ACHN (cell line): ENCODE results near the gene GSTO2.

ENCODE experiments used
- DNase-seq: peaks from one replicate; pipeline ENCODE4 v3.0.0-alpha.2; 2015
- in situ Hi-C: cut with HindIII; loops from 2 replicates; pipeline ENCODE4 v1.10.0; 2017; ENCODE audit warnings: low sequenced_read_pairs, low pct_ligation_motif_present, low pct_unique_long_range_greater_than_20kb

Gene GSTO2

DNA sequence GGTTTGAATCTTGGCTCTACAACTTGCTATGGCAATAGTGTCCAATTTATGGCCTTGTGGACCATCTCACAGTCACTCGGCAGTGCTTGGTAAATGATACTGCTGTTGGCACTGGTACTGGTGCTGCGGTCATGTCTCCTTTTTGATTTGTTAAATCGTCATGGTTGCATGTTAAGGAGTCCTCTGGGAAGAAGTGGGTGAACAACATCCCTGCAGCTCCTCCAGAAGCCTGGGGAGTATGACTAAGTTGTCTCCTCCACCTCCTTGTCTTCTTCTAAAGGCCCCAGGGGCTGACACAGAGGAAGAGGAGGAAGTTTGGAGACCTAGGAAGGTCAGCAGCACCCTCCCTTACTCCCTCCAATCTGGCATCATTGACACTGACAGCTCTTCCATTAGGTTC lies 60.8 kb downstream of the GSTO2 start:
- DNase-seq, result peak; percentile 54
- in situ Hi-C loops, result no loop called here

DNA sequence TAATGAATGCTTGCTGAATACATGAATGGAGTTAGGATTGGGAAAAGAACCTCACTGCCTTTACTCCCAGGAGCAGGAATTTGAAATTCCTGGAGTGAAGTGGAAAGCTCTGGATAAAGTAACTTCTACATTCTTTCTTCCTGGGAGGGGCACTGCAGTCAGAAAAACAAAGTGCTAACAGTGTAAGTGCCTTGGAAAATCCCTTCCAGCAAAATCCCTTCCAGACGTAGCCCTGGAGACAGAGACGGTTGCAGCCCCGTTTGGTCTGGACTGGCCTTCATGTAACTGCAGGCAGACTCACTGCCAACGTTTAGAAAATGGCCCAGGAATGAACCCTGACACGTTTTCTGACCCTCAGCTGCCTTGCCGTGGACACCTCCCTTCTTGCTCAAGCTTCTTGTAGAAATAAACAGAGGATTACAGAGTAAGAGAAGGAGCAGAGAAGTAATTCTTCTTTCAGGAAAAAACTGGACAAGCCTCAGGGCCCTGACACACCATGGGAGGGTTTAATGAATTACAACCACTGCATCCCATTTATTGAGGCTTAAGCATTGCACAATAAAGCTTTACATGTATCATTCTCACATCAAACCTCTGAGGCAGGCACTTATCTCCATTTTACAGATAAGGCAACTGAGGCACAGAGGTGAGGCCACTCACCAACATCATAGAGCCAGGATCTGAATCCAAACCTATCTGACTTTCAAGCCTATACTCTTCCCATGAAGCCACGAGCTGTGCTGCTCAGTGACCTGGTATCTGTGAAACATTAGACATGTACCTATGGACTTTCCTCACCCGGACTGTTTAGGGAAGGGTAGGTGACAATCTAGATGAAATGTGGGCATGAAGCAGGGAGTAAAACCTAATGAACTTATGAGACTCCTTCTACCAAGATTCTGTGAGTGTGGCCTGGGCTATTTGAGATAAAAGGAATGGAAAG lies 61.5 kb downstream of the GSTO2 start:
- DNase-seq, result peak; percentile 43
- in situ Hi-C loops, result no loop called here

DNA sequence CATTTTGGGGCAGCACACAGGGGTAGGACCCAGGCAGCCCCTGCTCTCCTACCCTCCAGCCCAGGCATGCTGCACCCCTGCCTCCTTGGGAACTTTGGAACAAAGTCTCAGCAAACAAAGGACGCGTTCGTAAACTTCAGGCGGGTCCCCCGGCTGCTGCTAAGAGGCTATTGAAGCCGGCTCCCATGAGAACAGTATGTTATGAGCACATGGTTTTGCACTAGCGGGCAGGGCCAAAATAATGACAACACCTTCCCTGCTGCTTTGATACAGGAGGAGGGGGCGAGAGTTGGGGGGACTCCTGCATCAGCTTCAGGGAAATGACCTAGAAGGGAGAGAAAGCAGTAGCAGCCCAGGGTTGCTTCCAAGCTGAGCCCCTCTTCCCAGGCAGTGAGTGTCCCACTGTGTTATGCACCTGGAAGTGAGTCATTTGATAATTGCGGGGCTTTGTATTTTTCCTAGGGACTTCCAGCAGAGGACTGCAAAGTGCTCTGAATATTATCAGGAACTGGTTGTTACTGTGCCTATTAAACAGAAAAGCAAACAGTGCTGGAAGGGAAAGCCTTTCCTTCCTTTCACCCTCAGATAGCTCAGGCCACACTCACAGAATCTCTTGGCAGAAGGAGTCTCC lies 62.3 kb downstream of the GSTO2 start:
- peak; percentile 49 for DNase-seq
- in situ Hi-C loops, result no loop called here

DNA sequence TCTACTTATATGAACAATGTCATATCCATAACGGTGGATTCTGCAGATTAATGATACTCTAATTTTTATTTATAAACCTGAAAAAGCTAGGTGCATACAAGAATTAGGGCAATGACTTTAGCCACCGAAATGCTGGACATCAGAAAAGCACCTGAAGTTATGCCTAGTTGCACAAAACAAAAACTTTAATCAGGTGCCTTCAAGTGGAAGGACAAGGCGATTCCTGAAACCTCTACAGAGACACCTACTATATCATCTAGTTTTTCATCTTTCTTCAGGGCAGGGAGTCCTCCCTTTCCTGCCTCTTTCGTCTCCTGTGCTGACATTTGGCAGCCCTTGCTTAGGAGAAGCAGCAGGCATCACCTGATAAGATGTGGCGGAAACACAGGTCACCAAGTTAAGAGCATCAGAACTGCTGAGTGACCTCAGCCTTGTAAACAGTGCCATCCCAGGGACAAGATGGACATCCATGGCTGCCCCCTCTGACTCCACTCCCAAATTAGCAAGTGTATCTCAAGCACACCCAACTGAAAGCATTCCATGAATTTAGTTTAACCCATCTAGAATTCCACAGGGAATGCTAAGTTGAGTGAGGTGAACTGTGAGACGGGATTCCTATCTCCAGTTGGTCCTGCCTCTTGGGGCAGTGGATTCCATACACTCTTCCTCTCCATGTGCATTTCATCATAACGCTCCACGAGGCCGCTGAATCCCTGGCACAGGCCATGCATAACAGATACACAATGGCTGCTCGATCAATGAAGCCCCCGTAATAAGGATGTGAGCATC lies 63.5 kb downstream of the GSTO2 start:
- DNase-seq, result no peak

DNA sequence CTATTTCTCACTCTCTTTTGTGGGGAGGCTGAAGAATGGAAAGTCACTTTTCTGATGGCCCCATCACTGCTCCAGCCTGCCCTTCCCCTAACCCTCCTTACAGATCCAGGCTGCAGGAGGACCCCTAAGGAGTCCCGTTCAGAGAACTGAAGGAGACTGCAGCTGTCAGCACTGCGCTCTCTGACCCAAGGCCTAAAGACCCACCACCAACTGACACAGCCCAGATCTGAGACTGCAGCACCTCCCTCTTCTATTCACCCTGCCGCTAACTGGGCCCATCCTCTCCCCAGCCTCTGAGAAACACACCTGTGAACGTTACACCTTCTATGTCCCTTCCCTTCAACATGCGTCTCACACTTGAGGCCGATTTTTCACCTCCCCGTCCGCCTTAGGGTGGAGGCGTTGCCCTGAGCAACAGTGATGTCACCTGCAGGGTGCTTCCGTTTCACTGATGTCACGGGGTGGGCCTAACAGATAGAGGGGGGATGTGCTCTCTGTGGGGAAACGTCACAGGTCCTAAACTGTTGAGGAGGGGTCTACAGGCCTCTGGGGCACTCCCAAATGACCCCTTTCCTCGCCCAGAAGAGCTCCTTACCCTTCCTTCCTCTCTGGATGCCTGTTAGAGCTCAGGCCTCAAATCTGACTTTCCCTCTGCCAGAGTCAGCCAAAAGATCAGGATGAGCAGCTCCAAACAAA lies 64.2 kb downstream of the GSTO2 start:
- DNase-seq, result no peak
- in situ Hi-C loops, result no loop called here

More for the DNA sequence above, 63.5 kb downstream of the GSTO2 start:
- in situ Hi-C loops, result no loop called here

DNA sequence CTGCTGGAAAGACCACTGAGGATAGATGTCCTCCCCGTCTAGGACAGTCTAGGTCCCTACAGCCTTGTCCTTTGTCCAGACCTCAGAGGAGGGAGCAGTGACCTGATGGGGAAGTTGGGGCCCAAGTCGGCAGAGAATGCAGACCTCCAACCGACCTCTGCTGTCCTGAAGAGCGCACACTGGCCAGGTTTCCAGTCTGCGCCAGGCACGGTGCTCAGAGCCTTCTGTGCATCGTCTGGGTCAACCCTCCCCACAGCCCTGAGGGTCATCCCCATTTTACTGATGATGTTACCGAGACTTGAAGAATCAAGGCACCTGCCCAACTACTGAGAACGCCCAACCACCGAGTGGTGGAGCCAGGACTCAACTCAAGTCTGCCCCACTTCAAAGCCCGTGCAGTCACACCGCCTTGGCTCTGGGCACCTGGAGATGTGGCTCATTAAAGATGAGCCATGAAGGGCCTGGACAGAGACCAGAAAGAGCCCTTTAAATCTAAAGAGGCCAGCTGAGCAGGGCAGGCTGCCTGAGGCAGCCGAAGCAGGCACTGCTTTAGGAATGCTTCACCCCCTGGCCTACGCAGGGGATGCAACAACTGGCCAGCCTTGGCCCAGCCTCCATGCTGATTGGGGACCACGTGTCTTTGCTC lies 64.9 kb downstream of the GSTO2 start:
- in situ Hi-C loops, result no loop called here
- no peak for DNase-seq

DNA sequence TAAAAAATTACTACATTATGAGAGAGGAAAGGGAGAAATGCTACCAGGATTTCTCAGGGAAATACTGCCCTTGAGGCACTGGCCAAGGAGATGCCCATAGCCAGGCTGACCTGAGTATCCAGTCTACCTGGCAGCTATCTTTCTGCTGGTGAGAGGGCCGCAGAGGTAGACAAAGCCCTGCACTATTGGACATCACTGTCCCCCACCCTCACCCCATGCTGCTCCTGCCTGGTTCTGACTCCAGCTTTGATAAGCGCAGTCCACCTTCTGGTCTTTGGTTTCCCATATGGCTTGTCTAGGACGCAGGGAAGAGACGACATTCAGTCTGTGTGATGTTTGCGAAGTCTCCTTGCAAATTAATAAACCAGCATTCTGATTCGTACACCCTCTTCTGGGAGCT lies 65.6 kb downstream of the GSTO2 start:
- no peak for DNase-seq
- in situ Hi-C loops, result no loop called here

DNA sequence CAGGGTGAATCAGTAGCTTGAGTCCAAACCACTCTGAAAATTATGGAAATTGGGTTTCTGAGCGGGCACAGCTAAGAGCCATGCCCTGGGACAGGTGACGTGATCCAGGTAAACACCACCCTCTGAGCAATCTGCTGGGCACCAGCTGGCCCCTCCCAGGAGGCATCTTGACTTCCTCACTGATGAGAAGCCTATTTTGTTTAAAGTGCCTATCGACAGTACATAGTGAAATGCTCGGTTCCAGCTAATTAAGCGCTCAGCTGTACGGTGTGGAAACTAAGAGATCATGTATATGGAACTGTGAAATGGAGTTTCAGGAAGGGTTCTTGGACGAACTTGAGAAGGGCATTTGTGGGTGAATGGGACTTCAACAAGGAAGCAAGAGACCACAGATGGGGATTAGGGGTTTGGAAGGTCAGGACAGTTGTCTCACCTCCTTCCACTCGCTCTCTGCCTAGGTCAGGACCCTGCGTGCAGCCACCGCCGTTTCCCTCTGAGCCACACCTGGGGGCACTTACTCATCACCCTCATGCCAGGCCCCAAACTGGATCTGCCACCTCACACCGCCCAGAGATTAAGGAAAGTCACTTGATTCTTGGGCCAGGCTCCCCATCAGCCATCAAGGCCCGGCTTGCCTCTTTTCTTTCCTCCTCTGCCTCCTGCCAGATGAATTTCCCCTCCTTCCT lies 66.1 kb downstream of the GSTO2 start:
- in situ Hi-C loops, result no loop called here

DNA sequence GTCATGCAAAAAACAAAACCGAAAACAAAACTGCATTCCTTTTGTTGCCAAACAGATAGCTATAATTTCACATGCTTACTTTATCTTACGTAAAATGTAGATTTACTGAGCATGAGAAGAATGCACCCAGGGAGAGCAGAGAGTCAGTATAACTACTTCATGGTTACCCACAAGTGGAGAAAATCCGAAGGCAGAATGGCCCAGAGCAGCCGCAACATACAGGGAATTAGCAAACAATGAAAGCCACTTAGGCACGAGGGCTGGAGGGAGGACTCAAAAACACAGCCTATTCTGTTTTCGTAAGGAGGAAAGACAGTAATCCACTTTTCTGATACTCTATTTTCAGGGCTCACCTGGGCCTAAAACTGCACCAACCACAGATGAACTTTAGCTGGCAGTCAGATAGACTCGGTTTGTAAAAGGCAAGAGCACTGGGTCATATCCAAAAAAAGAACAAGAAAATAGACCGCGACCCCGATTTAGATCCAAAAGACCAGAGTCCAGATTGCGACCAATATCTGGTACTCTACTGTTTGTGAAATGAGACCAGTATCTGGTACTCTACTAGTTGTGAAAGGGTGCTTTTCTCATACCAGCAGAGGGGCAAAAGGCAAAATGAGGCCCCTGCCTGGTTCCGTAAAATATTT lies 68.0 kb downstream of the GSTO2 start:
- DNase-seq, result peak; percentile 46
- in situ Hi-C loops, result no loop called here

More for the DNA sequence above, 66.1 kb downstream of the GSTO2 start:
- no peak for DNase-seq

DNA sequence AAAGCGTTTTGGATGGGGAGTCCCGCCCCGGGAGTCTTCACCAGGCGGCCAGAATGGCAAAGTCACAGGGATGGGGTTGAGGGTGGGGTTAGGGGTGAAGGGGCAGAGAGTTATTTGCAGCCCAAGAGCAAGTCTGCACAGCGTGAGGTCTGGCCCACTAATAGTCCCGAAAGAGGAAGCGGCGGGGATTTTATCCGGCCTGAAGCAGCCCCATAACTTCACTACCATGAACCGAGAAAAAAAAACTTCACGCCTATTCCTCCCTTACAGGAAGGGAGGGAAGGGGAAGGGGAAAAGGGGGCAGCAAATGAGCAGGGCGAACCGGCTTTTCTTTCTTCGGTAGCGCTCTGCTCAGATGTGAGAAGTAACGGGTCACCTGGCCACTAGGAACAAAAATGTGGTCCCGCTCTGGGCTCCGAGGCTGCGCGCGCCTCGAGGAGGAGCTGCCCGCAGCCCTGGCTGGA lies 68.6 kb downstream of the GSTO2 start:
- DNase-seq, result peak; percentile 49
- in situ Hi-C loops, result no loop called here

DNA sequence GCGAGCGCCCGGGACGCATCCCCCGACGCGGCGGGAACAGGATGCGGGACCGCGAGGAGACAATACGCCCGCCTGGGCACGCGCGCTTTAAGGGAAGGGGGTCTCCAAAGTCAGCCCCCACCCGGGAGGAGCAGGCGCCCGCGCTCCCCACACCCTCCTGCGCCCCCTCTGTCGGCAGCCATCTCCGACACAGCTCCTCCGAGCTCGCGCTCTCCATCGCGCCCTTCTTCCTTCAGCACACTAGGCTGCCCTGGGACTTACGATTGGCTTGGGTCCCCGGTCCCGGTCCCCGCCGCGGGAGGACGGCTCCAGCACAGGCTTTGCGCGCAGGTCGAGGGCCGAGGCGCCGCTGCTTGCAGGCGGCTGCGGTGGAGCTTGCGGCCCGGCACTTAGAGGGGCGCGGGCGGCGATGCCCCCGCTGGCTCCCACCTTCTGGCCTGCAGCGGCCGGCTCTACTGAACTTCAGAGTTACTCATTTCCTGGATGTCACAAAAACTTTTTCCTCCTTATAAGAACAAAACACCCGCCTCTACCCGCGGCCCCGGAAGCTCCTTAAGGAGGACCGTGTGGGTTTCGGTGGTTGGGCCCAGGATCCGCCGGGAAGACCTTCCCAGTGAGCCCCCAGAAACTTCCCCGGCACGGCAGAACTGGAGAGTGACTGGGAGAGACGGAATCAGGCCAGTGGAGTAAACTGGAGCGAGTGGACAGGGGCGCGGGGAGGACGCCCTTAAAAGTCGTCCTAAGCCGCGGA lies 69.2 kb downstream of the GSTO2 start, which contains the start of gene ITPRIP:
TSS of gene ITPRIP (minus strand) at position 481 of the 751 bp plus-strand sequence. CDS start 22,414 bp downstream, outside the sequence.
- in situ Hi-C loops, result no loop called here
- DNase-seq, result peak; percentile 88

DNA sequence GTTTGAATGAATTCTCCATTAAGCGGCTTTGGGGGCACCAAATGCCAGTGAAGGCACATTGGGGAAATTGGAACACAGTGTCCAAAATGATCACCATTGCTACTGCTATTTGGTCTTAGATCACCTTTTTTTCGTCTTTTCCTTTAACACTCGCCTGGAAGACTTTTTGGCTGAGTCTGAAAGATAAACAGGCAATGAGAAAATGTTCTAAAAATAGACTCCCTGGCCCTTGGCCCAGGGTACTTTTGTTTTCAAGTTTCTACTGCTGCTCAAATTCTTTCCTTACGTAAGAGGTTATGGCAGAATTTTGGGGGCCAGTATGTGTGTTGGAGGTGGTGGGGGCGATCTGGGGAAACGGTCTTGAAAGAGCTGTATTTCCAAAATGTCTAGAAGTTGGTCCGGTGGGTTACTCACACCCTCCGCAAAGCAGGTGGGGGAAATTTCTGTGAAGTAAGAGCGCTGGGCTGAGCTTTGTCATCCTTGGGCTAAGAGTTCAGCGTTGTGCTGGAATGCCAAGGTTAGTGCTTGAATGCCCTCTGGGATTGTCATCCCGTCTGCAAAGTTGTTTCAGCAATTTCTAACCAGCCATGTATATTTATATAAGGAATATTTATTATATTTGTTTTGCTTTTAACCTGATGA lies 70.6 kb downstream of the GSTO2 start:
- in situ Hi-C loops, result no loop called here
- peak; percentile 70 for DNase-seq

DNA sequence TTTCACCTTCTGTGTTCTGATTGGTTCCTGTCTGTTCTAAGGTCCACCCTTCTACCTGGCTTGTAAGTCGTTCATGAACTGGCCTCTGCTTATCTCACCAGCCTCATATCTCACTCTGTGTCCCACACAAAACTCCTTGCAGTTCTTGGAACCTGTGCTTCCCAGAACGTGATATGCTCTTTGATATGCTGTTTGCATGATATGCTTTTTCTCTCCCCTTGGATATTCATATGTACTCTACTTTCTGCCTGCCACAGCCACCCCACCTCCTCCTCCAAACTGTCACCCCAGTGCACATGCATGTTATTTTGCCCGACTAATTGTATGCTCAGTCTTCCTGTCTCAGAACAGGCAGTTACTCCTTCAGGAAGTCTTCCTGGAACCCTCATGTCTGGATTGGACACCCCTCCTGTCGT lies 71.1 kb downstream of the GSTO2 start:
- in situ Hi-C loops, result no loop called here
- no peak for DNase-seq

DNA sequence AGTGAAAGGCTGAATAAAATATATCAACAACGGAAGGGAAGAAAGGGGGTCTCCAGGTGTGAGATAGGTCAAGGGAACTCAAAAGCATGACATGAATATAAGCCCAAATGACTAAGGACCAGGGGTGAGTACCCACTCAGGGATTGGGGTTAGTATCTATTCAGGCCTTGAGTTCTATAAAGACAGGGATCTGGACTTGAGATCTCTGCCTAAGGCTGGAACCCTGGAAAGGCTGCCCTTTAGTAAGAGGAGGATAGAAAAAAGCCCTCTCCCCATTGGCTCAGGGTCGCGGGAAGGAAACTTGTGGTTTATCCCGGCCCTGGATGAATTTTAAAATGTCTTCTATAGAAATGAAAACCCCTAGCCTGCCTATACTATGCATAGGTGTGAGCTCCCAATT lies 71.7 kb downstream of the GSTO2 start:
- no peak for DNase-seq
- in situ Hi-C loops, result no loop called here

DNA sequence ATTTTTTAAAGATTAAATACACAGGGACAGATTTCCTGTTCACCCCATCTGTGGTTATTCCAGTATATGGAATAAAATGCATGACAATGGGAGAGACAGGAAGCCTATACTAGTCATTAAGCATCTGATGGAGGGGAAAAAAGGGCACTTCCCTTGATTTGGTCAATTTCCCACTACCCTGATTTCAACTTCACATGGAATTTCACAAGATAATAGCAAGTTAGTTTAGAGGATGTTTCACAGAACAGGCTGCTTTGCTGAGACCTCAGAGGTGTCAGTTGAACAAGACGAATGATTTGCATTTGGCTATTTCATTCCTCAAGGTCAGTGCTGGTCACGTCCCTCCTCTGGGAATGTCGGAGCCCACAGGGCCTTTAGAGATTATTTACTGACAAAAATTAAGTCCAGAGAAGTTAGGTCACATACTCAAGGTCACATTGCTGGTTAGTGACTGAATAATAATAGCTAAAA lies 74.0 kb downstream of the GSTO2 start:
- DNase-seq, result no peak
- in situ Hi-C loops, result no loop called here

DNA sequence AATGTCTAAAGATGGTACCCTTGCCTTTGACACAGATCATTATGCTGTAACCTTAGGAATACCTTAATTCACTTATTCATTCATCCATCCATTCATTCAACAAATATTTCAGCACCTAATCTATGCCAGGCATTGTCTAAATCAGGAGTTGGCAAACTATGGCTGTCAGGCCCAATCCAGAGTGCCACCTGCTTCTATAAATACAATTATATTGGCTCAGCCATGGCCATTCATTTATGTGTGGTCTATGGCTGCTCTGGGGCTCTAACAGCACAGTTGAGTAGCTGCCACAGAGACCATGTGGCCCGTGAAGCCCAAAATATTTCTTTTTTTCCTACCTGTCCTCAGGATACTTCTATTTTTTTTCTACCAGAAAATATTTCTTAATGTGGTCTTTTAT lies 75.2 kb downstream of the GSTO2 start:
- in situ Hi-C loops, result no loop called here
- no peak for DNase-seq
